ENCODE data around the gene CALM1.

- no peak for TF ChIP-seq POLR2A (IDR thresholded peaks at IDR 0.05; ENCODE audit: low read depth, low read length)
- TF ChIP-seq CTCF (IDR thresholded peaks at IDR 0.05; ENCODE audit: extremely low read depth in 1 of 2, insufficient read depth in 1 of 2, low read depth in 1 of 2, low read length in 2 of 2): no peak
- TF ChIP-seq POLR2AphosphoS5 (IDR thresholded peaks at IDR 0.05; ENCODE audit: insufficient read depth, low read depth, low read length): no peak
- no peak for TF ChIP-seq EZH2 (IDR thresholded peaks at IDR 0.05; ENCODE audit: borderline replicate concordance, low read depth, low read length, severe bottlenecking)
- TF ChIP-seq MYC (IDR thresholded peaks at IDR 0.05; ENCODE audit: low read depth, low read length): no peak
Observed at GRCh38 chr14:90456551-90456950, 59.7 kb downstream of the CALM1 start.
